ENCODE results near the gene HTT.
A peak's percentile ranks its signal among the peaks of the same experiment; 100 is the strongest.

Gene HTT

DNA sequence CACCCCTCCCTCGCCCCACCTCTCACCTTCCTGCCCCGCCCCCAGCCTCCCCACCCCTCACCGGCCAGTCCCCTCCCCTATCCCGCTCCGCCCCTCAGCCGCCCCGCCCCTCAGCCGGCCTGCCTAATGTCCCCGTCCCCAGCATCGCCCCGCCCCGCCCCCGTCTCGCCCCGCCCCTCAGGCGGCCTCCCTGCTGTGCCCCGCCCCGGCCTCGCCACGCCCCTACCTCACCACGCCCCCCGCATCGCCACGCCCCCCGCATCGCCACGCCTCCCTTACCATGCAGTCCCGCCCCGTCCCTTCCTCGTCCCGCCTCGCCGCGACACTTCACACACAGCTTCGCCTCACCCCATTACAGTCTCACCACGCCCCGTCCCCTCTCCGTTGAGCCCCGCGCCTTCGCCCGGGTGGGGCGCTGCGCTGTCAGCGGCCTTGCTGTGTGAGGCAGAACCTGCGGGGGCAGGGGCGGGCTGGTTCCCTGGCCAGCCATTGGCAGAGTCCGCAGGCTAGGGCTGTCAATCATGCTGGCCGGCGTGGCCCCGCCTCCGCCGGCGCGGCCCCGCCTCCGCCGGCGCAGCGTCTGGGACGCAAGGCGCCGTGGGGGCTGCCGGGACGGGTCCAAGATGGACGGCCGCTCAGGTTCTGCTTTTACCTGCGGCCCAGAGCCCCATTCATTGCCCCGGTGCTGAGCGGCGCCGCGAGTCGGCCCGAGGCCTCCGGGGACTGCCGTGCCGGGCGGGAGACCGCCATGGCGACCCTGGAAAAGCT is at the start of gene HTT, which contains the start of gene HTT-AS:
Gene HTT (plus strand): TSS at position 604 of the 768 bp plus-strand sequence. CDS start 145 bp downstream, at position 749.
Gene HTT-AS (minus strand): TSS at position 461 of the 768 bp plus-strand sequence.
- DNase-seq, result peak; percentile 78

DNA sequence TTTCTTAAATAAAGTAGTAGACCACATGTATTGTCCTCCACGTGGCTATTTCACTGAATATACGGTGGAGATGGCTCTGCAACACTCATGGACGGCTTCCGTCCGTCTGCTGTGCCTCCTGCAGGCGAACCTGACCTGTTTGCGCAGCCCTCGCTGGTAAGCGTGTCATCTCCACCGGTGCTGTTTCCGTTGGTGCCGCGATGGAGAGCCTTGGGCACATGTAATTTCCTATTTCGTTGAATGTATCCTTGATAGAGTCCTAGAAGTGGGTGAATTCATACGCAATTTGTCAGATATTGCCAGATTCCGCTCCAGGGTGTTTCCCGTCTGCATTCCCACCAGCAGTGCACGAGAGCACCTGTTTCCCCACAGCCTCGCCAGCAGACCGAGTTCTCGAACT is 48.6 kb upstream of the HTT start:
- no peak for DNase-seq

DNA sequence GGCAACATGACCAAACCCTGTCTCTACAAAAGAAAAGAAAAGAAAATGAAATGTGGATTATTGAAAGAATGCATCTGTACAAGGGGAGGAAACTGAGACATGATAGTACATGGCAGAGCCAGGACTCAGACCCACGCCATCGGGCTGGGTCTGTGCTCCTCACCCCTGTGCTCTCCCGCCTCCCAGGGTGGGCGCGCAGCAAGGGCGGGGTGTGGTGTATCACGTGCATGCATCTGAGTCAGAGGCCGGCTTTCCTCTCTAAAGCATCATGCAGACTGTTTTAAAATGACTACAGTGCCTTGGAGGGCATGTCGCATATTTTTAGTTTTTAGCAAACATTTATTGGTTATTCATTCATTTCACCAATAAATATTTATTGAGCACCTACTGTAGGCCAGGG is 47.9 kb upstream of the HTT start:
- no peak for DNase-seq

DNA sequence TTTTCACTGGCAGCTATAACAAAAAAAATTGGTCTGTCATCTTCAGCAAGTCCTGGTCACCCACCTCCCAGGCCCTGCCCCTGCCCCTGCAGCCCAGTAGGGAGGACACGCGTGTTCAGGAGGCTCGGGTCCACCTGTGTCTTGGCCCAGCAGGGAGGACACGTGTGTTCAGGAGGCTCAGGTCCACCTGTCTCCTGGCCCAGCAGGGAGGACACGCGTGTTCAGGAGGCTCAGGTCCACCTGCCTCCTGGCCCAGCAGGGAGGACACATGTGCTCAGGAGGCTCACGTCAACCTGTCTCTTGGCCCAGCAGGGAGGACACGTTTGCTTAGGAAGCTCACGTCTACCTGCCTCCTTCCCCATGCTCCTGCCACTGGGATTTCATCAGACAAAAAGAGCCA is 45.0 kb upstream of the HTT start:
- no peak for DNase-seq

DNA sequence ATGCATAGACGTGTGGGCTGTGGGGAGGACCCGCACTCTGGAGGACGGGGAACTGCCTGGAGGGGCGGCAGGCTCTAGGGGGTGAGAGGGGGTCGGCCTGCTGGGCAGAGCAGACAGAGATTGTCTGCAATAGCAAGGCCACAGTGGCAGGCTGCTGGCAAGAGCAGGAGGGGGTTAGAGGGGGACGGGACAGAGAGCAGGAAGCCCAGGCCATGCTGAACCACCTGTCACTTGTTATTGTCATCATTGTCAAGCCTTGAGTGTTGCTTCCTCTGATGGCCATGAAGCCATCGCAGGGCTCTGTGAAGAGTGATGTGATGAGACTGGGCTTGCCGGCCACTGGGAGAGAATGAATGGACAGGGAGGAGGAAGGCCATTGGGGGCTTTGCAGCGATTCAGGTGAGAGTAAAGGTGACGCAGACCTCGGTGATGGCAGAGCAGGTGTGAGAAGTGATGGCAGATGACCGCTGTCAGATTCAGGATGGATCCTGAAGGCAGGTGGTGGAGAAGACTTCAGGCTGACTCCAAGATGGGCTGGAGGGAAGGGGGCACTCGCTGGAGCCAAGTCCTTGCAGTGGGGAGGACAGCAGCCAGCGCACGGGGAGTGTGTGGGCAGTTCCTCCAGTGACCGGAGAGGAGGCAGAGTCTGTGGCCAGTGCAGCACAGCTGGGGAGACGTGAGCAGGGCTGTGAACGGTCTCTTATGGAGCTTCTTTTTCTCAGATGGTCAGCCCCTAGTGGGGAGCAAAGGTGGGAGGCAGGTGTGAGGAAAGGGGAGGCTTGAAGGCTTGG is 43.7 kb upstream of the HTT start:
- DNase-seq, result no peak

DNA sequence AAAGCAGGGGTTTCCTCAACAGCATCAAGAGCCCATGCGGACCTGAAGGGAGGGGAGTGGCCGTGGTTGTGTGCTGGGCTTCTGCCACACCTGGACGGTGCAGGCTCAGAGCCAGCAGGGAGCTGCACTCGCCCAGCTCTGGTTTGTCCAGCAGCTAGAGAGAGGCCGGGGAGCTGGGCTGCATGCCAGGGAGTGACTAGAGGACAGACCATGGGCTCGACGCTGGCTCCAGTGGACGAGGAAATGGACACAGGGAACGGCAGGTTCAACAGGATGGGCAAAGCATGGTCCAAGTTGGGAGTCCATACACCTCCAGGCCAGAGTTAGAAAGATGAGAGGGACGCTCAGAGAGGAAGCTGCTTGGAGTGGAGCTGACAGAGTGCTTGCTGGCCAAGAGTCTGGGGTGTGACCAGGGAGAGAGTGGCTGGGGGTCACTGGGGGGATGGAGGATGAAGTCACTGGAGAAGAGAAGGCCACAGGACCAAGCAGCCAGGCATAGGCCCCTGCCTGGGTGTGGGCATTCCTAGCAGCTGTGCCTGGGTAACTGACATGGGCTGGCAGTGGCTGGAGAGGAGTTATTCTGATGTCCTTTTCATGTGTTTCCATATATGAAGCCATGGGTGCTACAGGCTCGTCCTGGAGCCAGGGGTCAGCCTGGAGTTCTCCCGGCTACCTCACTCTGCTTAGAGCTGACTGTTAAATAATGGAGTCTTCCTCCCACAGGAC is 43.0 kb upstream of the HTT start:
- no peak for DNase-seq

DNA sequence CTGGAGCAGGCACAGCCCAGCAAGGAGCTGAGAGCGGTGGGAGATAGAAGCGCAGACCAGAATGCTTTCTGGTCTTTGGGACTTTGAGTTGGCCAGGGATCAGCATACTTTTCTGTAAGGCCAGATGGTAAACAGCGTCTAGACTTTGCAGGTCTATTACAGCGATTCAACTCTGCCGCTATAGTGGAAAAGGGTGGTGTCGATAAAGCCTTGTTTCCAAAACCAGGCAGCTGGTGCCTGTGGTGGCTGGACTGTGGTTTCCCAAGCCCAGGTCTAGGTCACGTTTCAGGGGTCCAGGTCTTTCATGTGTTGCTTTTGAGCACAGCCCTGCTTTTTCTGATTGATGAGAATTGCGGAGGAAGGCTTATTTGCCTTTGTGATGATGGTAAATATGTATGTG is 40.2 kb upstream of the HTT start:
- DNase-seq, result no peak

DNA sequence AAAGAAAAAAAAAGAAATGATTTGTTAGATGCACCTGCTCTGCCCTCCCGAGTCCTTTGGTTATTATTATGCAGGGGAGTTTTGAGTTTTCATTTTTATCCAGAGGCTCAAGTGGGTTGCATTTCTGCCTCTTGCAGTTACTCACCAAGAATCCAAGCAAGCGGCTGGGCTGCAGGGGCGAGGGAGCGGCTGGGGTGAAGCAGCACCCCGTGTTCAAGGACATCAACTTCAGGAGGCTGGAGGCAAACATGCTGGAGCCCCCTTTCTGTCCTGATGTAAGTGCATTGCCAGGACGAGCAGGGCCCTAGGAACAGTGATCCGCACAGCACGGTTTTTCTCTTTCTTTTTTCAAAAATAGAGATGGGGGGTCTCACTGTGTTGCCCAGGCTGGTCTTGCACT is 39.2 kb upstream of the HTT start:
- DNase-seq, result no peak

DNA sequence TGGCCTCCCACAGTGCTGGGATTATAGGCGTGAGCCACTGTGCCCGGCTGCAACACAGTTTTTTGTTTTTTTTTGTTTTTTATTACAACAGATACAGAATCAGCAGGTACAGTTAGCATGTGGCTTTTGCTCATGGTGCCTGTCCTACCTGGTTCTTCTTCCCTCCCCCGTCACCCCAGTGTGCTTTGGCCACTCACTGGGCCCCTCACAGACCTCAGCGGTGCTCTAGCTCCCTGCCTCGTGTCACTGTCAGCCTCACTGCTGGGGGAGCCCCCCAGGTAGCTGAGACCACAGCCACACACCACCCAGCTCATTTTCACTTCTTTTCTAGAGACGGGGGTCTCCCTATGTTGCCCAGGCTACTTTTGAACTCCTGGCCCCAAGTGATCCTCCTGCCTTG is 38.8 kb upstream of the HTT start:
- no peak for DNase-seq

DNA sequence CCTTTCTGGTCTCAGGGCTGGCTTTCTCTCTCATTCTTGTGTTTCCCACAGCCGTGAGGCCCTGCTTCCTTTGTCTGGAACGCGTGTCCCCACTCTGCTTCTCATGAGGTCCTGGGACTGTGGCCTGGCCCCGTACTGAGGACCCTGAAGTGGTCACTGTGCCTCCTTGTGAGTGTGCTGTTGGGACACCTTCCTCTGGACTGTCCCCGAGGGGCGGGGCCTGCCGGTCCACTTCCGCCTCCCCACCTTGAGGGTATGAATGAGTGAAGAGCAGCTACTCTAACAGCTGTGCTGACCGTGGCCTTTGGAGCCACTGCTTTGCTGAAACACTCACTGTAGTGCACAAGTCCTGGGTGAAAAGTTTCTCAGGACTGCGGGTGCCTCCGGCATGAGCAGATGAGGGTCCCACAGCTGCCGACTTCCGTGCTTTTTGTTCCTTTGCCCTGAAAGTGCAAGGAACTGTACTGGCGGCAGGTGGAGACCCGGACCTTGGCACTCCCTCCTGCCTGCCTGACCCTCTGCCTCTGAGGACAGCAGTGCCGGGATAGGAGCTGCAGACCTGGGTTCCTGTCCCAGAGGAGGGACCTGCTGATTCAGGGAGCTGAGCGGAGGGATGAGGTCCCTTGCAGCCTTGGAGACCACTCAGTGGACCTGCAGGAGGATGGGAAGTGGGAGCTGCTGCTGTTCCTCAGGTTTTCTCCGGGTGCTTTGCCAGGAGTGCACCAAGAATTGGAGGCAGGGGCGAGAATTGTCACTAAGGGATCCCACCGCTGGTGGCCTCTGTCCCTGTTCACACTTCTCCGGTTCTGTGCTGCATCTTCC is 38.1 kb upstream of the HTT start:
- no peak for DNase-seq

DNA sequence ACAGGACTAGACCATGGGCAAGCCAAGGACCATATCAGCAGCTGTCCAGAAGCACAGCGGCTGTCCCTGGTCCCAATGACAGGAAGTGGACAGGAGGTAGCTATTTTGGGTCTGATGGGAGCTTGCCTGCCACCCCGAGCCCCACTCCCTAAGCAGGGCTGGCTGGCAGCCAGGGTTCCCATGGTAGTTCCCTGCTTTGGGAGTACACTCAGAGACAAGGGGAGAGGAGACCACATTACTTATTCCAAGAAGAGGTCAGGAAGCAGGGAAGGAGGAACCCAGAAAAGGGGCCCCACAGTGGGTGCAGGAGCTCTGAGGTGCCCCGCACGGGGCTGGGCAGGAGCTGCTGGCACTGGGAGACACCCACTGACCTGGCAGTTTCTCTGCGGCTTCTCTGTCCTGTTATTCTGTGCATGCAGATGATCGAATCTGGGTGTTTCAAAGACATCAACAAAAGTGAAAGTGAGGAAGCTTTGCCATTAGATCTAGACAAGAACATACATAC is 36.5 kb upstream of the HTT start:
- no peak for DNase-seq

DNA sequence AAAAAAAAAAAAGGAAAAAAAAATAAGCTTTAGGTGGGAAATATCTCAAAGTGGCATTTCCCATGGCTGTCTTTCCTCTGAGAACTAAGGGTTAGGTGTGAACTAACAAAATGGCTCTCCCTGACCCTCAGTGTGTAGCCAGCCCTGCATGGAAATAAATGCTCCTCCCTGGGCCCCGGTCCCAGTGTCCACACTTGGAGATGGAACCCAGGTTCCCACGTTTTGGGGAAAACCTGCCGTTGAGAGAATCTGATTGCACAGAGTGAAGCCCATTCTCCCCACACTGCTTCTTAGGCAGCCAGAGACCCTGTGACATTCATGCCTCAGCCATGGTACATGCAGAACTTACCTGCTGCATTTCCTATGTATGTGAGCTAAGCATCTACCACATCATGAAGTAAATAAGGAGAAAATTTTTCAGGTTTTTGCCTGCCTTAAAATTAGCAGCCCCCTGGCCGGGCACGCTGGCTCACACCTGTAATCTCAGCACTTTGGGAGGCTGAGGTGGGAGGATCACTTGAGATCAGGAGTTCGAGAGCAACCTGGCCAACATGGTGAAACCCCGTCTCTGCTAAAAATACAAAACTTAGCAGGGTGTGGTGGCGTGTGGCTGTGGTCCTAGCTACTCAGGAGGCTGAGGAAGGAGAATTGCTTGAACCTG is 34.6 kb upstream of the HTT start:
- DNase-seq, result no peak

DNA sequence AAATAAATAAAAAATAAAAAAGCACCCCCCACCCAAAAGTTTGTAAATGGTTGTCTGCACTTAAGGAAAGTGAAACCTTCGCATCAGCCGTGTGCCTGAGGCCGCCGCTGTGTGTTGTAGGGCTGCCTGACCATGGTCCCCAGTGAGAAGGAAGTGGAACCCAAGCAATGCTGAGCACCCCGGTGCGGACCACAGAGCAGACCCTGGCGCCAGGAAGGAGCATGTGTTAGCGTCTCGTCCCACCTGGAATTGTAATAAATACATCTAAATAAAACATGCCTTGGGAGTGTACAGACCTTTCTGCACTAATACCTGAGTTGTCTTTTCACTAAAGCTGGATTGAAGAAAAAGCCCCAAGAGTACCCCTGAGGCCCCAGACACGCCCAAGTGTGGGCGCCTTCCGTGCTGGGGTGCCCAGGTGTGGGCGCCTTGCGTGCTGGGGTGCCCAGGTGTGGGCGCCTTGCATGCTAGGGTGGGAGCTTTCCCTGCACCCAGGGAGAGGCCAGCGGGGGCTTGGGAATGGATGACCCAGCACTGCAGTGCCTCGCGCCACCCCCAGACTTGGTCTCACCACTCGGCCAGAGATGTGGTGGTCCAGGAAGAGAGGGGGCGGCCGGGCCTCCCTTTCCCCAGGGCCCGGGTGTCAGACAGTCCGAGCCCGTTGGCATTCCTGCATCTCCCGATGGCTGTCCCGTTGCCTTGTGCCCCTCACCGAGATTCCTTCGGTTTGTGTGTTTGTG is 33.9 kb upstream of the HTT start:
- no peak for DNase-seq

DNA sequence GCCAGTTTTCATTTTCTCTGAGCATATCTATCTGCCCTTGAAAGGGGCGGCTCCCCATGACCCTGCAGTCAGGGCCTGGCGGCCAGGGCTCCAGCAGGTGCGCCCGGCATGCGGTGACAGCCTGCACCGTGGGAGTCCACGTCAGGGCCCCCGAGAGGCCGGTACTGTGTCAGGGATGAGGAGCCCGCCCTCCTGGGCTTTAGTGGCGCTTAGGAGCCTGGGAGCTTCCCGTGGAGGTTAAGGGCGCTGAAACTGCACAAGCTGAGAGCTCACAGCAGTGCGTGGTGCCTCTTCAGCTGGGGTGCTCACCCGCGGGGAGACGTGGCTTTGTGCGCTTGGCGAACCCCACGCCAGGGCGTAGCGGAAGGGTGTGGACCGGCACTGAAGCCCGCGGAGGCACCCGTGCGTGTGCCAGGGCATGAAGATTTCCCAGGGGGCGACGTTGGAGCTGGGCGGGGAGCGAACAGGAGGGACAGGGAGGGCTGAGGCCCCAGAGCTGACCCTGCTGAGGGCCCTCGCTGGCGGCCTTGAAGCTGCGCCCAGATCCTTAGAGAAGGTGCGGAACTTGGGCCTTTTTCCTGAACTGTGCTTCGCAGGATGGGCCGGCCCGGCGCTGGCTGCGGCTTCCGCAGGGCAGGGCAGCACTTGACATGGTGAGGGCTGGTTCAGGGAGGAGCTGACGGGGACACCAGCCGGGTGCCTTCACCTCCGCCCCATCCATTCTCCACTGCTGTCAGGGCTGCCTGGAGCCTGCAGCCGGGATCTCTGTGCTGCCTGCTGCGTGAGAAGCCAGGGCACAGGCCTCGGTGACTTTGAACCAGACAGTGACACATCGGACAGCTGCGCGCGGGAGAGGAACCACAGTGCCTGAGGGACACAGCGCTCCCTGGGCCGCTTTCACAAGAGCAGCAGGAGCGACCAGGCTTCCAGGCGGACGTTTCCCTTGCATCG is 33.0 kb upstream of the HTT start:
- no peak for DNase-seq

DNA sequence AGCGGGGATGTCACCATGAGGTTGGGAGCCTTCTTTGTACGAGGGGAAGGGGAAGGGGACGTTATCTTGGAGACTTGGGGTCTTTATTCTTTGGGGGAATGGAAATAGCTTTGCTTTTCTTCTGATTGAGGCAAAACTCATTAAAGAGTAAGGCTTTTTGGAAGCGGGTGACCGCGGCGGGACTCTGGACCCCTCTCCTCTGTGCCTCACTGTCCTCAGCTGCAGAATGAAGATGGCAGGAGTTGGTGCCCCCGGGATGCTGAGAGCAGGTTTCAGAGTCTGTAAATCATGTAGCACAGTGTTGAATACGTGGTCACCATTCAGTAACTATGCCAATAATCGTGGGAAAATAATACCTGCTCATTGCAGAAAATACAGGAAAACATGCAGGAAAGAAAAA is 32.3 kb upstream of the HTT start:
- DNase-seq, result no peak

DNA sequence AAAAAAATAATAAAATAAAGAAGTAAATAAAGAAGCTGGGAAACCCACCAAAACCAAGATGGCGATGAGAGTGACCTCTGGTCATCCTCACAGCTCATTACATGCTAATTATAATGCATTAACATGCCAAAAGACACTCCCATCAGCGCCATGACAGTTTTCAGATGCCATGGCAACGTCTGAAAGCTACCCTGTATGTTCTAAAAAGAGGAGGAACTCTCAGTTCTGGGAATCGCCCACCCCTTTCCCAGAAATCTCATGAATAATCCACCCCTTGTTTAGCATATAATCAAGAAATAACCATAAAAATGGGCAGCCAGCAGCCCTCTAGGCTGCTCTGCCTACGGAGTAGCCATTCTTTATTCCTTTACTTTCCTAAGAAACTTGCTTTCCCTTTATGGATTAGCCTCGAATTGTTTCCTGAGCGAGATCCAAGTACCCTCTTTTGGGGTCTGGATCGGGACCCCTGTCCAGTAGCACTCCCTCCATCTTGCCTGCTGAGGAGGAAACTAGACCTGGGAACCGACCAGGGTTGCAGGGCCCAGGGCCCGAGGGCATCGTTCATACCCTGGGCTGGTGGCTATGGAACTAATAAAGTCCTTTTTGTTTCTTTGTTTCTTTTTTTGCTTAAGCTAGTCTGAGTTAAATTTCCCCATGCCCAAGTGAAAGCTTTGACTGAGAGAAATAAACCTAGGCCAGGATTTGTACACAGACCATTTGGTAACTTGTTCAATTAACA is 31.0 kb upstream of the HTT start:
- DNase-seq, result no peak

DNA sequence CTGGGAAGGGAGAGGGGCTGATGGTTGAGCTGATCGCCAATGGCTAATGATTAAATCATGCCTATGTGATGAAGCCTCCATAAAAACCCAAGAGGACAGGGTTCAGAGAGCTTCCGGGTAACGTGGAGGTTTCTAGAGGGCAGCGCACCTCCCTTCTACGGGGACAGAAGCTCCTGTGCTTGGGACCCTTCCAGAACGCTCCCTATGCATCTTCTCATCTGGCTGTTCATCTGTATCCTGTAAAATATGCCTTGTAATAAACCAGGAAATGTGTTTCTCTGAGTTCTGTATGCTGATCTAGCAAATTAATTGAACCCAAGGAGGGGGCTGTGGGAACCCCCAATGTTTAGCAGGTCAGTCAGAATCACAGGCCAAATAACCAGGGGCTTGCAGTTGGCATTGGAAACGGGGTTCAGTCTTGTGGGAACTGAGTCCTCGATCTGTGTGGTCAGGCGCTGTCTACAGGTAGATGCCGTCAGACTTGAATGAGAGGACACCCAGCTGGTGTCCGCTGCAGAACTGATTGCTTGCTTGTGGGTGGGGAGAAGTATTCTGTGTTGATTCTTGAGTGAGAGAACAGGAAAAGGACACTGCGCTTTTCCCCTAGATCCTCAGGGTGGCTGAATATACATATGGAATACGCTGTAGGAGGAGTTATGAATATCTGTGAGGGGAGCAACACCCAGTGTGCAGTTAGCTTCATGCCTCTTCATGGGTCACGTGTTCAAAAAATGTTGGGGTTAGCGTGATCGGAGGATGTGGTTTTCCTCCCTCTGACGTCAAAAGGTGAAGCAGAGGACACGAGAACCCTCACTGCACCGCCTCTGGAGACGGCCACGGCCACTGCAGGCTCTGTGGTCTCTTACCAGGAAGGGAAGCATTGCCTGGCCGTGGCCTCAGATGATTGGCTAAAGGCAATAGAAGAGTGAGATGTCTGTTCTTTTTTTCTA is 29.3 kb upstream of the HTT start:
- DNase-seq, result no peak

DNA sequence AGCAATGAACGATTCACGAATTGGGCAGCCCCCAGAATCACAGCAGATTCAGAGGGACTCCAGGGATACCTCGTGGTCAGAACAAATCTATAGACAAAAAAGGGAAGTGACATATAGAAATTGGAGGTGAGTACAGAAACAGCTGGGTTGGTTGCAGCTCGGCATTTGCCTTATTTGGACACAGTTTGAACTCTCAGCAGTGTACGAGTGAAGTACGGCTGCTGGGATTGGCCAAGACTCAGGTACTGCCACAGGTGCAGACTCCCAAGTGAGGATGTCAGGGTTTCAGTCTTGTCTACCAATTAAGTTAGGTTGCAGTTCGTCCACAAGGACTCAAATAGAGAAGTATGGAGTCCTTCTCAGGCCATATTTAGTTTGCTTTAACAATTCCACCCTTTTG is 28.3 kb upstream of the HTT start:
- no peak for DNase-seq

All from NCI-H1436 (cell line).